Mesendoderm (in vitro differentiated cells): ENCODE results near the gene ELAPOR1.

Source experiments
- DNase-seq: peaks from one replicate; pipeline ENCODE4 v3.0.0; 2013
- H2AK5ac ChIP-seq: 2 replicates; pipeline ENCODE4 v1.6.1; 2013; ENCODE audit warnings: low read length, inconsistent platforms
- H2BK120ac ChIP-seq: 2 replicates; pipeline ENCODE4 v1.6.1; 2013; ENCODE audit warnings: low read depth, mild to moderate bottlenecking, low read length, moderate library complexity, mixed read lengths
- H2BK15ac ChIP-seq: replicated peaks from 2 replicates; pipeline ENCODE4 v1.6.1; 2013; ENCODE audit warnings: low read depth, mild to moderate bottlenecking, moderate library complexity
- H2BK5ac ChIP-seq: 2 replicates; pipeline ENCODE4 v1.6.1; 2013; ENCODE audit warnings: low read length, inconsistent platforms
- H3K18ac ChIP-seq: 2 replicates; pipeline ENCODE4 v1.6.1; 2013; ENCODE audit warnings: mild to moderate bottlenecking, low read length, mixed read lengths
- H3K23ac ChIP-seq: one replicate; pipeline ENCODE4 v1.6.1; 2013; ENCODE audit warnings: low read length
- H3K27ac ChIP-seq: 2 replicates; pipeline ENCODE4 v1.5.1; 2013; ENCODE audit warnings: low read depth, mild to moderate bottlenecking, inconsistent platforms, low read length, moderate library complexity
- H3K27me3 ChIP-seq: 2 replicates; pipeline ENCODE4 v1.6.1; 2013; ENCODE audit warnings: low read length, control low read depth, mild to moderate bottlenecking, inconsistent platforms; ENCODE audit not compliant: insufficient read depth, poor library complexity
- H3K36me3 ChIP-seq: 2 replicates; pipeline ENCODE4 v1.6.1; 2013; ENCODE audit warnings: low read length, inconsistent platforms; ENCODE audit not compliant: control insufficient read depth, insufficient read depth
- H3K4ac ChIP-seq: one replicate; pipeline ENCODE4 v1.6.1; 2013; ENCODE audit warnings: low read depth, mild to moderate bottlenecking, low read length, moderate library complexity
- H3K4me1 ChIP-seq: 2 replicates; pipeline ENCODE4 v1.6.1; 2013; ENCODE audit warnings: low read depth, low read length, inconsistent platforms; ENCODE audit not compliant: control insufficient read depth
- H3K4me2 ChIP-seq: 2 replicates; pipeline ENCODE4 v1.6.1; 2013; ENCODE audit warnings: low read length
- H3K4me3 ChIP-seq: 2 replicates; pipeline ENCODE4 v1.5.1; 2013; ENCODE audit warnings: mild to moderate bottlenecking, low read length
- H3K56ac ChIP-seq: one replicate; pipeline ENCODE4 v1.6.1; 2013; ENCODE audit warnings: low read length
- H3K79me1 ChIP-seq: 2 replicates; pipeline ENCODE4 v1.6.1; 2013; ENCODE audit warnings: low read length, inconsistent platforms
- H3K79me2 ChIP-seq: 2 replicates; pipeline ENCODE4 v1.6.1; 2013; ENCODE audit warnings: mild to moderate bottlenecking, low read length; ENCODE audit not compliant: control insufficient read depth, insufficient read depth
- H3K9ac ChIP-seq: 2 replicates; pipeline ENCODE4 v1.6.1; 2013; ENCODE audit warnings: low read length, inconsistent platforms
- H4K5ac ChIP-seq: one replicate; pipeline ENCODE4 v1.6.1; 2013; ENCODE audit warnings: low read length
- H4K8ac ChIP-seq: one replicate; pipeline ENCODE4 v1.6.1; 2013; ENCODE audit warnings: low read depth, mild to moderate bottlenecking, control low read depth, low read length, moderate library complexity
- WGBS: extraction: QIAGEN DNeasy Blood & Tissue Kit; methylation state at CpG from one replicate; pipeline ENCODE4 v1.1.7; 2013; ENCODE audit warnings: low lambda C conversion rate, missing lambda C conversion rate; ENCODE audit not compliant: insufficient coverage; ENCODE audit errors: extremely low coverage; 5-methylcytosine and 5-hydroxymethylcytosine counted together

The ELAPOR1 gene

GRCh38 chr1:109099938-109100773 lies 13.8 kb upstream of the ELAPOR1 start:
- peak overlapping the region; percentile 81 for H3K18ac ChIP-seq
- peak overlapping the region; percentile 11 for H3K23ac ChIP-seq
- peak; percentile 99 for DNase-seq
- peak overlapping the region; percentile 71 for H3K27ac ChIP-seq
- H3K27me3 ChIP-seq = no peaks in the 10 kb centered on the region
- H2BK5ac ChIP-seq = peak overlapping the region; percentile 97
- H2BK15ac ChIP-seq = no peak overlapping the region
- peak overlapping the region; percentile 30 for H3K4me2 ChIP-seq
- H2AK5ac ChIP-seq = no peak overlapping the region
- H3K56ac ChIP-seq = peak overlapping the region; percentile 100
- no peak overlapping the region for H4K5ac ChIP-seq
- WGBS = no CpG with 5 or more reads among the region's 77 CpGs
- H3K4ac ChIP-seq = peak overlapping the region; percentile 88
- H3K36me3 ChIP-seq = no peaks in the 10 kb centered on the region
- no peak overlapping the region for H4K8ac ChIP-seq
- H3K4me1 ChIP-seq = no peaks in the 10 kb centered on the region
- peaks cover 11% of the 10 kb centered on the region for H3K79me2 ChIP-seq
- no peak overlapping the region for H2BK120ac ChIP-seq
- H3K79me1 ChIP-seq = no peaks in the 10 kb centered on the region
- H3K4me3 ChIP-seq = peak overlapping the region; percentile 99
- H3K9ac ChIP-seq = peak overlapping the region; percentile 100

- no peaks in the 10 kb centered on the region for H3K4me1 ChIP-seq
- H3K79me1 ChIP-seq = no peaks in the 10 kb centered on the region
- no peak overlapping the region for H3K4me2 ChIP-seq
- no peak overlapping the region for H2BK15ac ChIP-seq
- no peak overlapping the region for H3K23ac ChIP-seq
- H3K9ac ChIP-seq = no peak overlapping the region
- H4K5ac ChIP-seq = no peak overlapping the region
- H2BK120ac ChIP-seq = no peak overlapping the region
- H4K8ac ChIP-seq = no peak overlapping the region
- H3K79me2 ChIP-seq = peaks cover 11% of the 10 kb centered on the region
- H2AK5ac ChIP-seq = no peak overlapping the region
- H2BK5ac ChIP-seq = no peak overlapping the region
- no peak overlapping the region for H3K56ac ChIP-seq
- H3K36me3 ChIP-seq = no peaks in the 10 kb centered on the region
- no CpG with 5 or more reads among the region's 20 CpGs for WGBS
- DNase-seq = no peak
- H3K27me3 ChIP-seq = no peaks in the 10 kb centered on the region
- H3K4ac ChIP-seq = no peak overlapping the region
- no peak overlapping the region for H3K18ac ChIP-seq
- H3K4me3 ChIP-seq = no peak overlapping the region
- no peak overlapping the region for H3K27ac ChIP-seq
Observed at GRCh38 chr1:109104364-109105151, 9.4 kb upstream of the ELAPOR1 start.

GRCh38 chr1:109105881-109106280 lies 8.0 kb upstream of the ELAPOR1 start:
- Histone ChIP-seq H4K5ac (no peak overlapping the region), H3K4me2 (no peak overlapping the region), H3K4me1 (no peaks in the 10 kb centered on the region), H4K8ac (no peak overlapping the region), H3K79me1 (no peaks in the 10 kb centered on the region), H3K27ac (no peak overlapping the region), H3K23ac (no peak overlapping the region), H2BK15ac (no peak overlapping the region), H2BK120ac (no peak overlapping the region), H2BK5ac (no peak overlapping the region), H3K36me3 (no peaks in the 10 kb centered on the region), H3K56ac (no peak overlapping the region), H3K27me3 (peaks cover 2% of the 10 kb centered on the region), H3K9ac (no peak overlapping the region), H3K79me2 (peaks cover 3% of the 10 kb centered on the region), H3K4ac (no peak overlapping the region), H2AK5ac (no peak overlapping the region), H3K4me3 (no peak overlapping the region), H3K18ac (no peak overlapping the region)
- DNase-seq = no peak
- WGBS = no CpG with 5 or more reads among the region's 4 CpGs

DNA sequence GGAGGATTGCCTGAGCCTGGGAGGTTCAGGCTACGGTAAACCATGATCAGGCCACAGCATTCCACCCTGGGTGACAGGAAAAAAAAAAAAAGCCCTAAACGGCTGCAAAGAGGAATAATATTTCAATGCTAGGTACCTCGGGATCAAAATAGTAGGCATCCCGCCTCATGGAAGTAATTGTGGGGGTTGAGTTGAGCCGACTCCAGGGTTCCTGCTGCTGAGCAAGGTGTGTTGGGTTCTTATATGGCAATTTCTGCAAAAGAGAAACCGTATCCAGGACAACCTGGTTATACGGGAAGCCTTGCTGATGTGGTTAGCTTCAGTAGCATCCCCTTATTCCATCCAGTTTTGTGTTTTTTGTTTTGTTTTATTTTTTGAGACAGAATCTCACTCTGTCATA lies 6.1 kb upstream of the ELAPOR1 start:
- no peak overlapping the region for H3K4me2 ChIP-seq
- no peak overlapping the region for H3K4me3 ChIP-seq
- H2AK5ac ChIP-seq = no peak overlapping the region
- H2BK15ac ChIP-seq = no peak overlapping the region
- no peak overlapping the region for H4K5ac ChIP-seq
- no peak overlapping the region for H3K4ac ChIP-seq
- H3K79me1 ChIP-seq = no peaks in the 10 kb centered on the region
- no peak overlapping the region for H3K9ac ChIP-seq
- no peaks in the 10 kb centered on the region for H3K4me1 ChIP-seq
- no peak overlapping the region for H3K23ac ChIP-seq
- H3K27ac ChIP-seq = no peak overlapping the region
- H2BK120ac ChIP-seq = no peak overlapping the region
- no peak overlapping the region for H2BK5ac ChIP-seq
- no peak for DNase-seq
- H3K18ac ChIP-seq = no peak overlapping the region
- H3K79me2 ChIP-seq = no peaks in the 10 kb centered on the region
- WGBS = no CpG with 5 or more reads among the region's 7 CpGs
- no peaks in the 10 kb centered on the region for H3K36me3 ChIP-seq
- no peak overlapping the region for H3K56ac ChIP-seq
- H4K8ac ChIP-seq = no peak overlapping the region
- peaks cover 2% of the 10 kb centered on the region for H3K27me3 ChIP-seq

GRCh38 chr1:109109906-109110305 lies 4.0 kb upstream of the ELAPOR1 start:
- Histone ChIP-seq H3K4ac (no peak overlapping the region), H3K27me3 (peaks cover 17% of the 10 kb centered on the region), H3K18ac (no peak overlapping the region), H3K4me3 (no peak overlapping the region), H3K4me1 (no peaks in the 10 kb centered on the region), H4K5ac (no peak overlapping the region), H4K8ac (no peak overlapping the region), H3K36me3 (no peaks in the 10 kb centered on the region), H3K23ac (no peak overlapping the region), H3K4me2 (no peak overlapping the region), H2BK15ac (no peak overlapping the region), H3K27ac (no peak overlapping the region), H3K56ac (no peak overlapping the region), H3K79me2 (no peaks in the 10 kb centered on the region), H2BK5ac (no peak overlapping the region), H2BK120ac (no peak overlapping the region), H3K9ac (no peak overlapping the region), H3K79me1 (no peaks in the 10 kb centered on the region), H2AK5ac (no peak overlapping the region)
- no peak for DNase-seq
- no CpG with 5 or more reads among the region's 3 CpGs for WGBS
